GM20000 (cell line): Measurements from ENCODE around the gene CUX1.

Source experiments
- DNase-seq: peaks from one replicate; pipeline ENCODE4 v3.0.0; 2012; ENCODE audit warnings: low spot score
- CTCF ChIP-seq: IDR thresholded peaks from 2 replicates; pipeline ENCODE4 v1.5.1; 2012; ENCODE audit warnings: mild to moderate bottlenecking, control low read depth; ENCODE audit errors: extremely low read depth, missing control alignments

The CUX1 gene

GRCh38 chr7:102188746-102189145 lies 371.3 kb downstream of the CUX1 start:
- no peak for TF ChIP-seq CTCF
- no peak for DNase-seq

- TF ChIP-seq CTCF, result no peak
- DNase-seq, result no peak
Measured at GRCh38 chr7:102189756-102190155, 372.3 kb downstream of the CUX1 start.

- TF ChIP-seq CTCF, result no peak
- DNase-seq, result no peak
Measured at GRCh38 chr7:102190776-102191350, 373.4 kb downstream of the CUX1 start.

- TF ChIP-seq CTCF, result no peak
- DNase-seq, result no peak
Measured at GRCh38 chr7:102191556-102192379, 374.3 kb downstream of the CUX1 start.

GRCh38 chr7:102192790-102193189 lies 375.4 kb downstream of the CUX1 start:
- no peak for DNase-seq
- TF ChIP-seq CTCF, result no peak

GRCh38 chr7:102193806-102194205 lies 376.4 kb downstream of the CUX1 start:
- DNase-seq, result no peak
- TF ChIP-seq CTCF, result no peak

GRCh38 chr7:102195361-102195760 lies 377.9 kb downstream of the CUX1 start:
- no peak for DNase-seq
- no peak for TF ChIP-seq CTCF
